HepG2 (cell line): ENCODE data around the gene PPP2R1B.

Source experiments
- EZH2 ChIP-seq: conservative IDR thresholded peaks from 2 replicates; pipeline ENCODE4 v1.6.1; 2012; ENCODE audit warnings: mild to moderate bottlenecking, low read depth, low read length, moderate library complexity
- FOXP1 ChIP-seq, 2 experiments: fragments of 450-650 bp in 1 of 2; IDR thresholded peaks; 2 replicates each; pipeline ENCODE4 v1.6.1; 2017 to 2018; ENCODE audit warnings: antibody characterized with exemption in 1 of 2
- MBD4 ChIP-seq: IDR thresholded peaks from 2 replicates; pipeline ENCODE4 v1.6.1; 2012; ENCODE audit warnings: low read length, inconsistent platforms, borderline replicate concordance
- PRMT3 ChIP-seq: sonication (generic); formaldehyde crosslinking; IDR thresholded peaks from 2 replicates; pipeline ENCODE4 v1.8.1; 2022; ENCODE audit warnings: low read depth, mild to moderate bottlenecking, moderate library complexity, missing genetic modification reagents, borderline replicate concordance
- SAP130 ChIP-seq: IDR thresholded peaks from 2 replicates; pipeline ENCODE4 v1.6.1; 2016; ENCODE audit warnings: low read depth
- SP4 ChIP-seq: sonication (generic); formaldehyde crosslinking; IDR thresholded peaks from 2 replicates; pipeline ENCODE4 v1.8.1; 2023; ENCODE audit warnings: mild to moderate bottlenecking, missing genetic modification reagents
- ZNF773 ChIP-seq: sonication (generic); formaldehyde crosslinking; IDR thresholded peaks from 2 replicates; pipeline ENCODE4 v1.4.0; 2020; ENCODE audit warnings: missing genetic modification reagents, borderline replicate concordance
- TF ChIP-seq, protein P1 (sequence below), 2 experiments: IDR thresholded peaks; 2 replicates each; pipeline ENCODE4 v1.6.1; 2011 to 2012; ENCODE audit warnings: low read length in 2 of 2, borderline replicate concordance in 1 of 2, low read depth in 1 of 2, mild to moderate bottlenecking in 1 of 2, moderate library complexity in 1 of 2

DNA sequence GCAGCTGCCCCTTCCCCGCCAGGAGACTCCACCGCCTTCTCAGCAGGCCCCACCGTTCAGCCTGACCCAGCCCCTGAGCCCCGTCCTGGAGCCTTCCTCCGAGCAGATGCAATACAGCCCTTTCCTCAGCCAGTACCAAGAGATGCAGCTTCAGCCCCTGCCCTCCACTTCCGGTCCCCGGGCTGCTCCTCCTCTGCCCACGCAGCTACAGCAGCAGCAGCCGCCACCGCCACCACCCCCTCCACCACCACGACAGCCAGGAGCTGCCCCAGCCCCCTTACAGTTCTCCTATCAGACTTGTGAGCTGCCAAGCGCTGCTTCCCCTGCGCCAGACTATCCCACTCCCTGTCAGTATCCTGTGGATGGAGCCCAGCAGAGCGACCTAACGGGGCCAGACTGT lies 42.6 kb downstream of the PPP2R1B start:
- TF ChIP-seq MBD4 (no peak), SAP130 (CRISPR knock-in tag) (no peak), EZH2 (no peak), SP4 (CRISPR knock-in tag) (no peak), FOXP1 (IDR thresholded peaks at IDR 0.05) (no peak), FOXP1 (CRISPR knock-in tag; IDR thresholded peaks at IDR 0.05) (no peak), ZNF773 (CRISPR knock-in tag) (no peak), PRMT3 (no peak)
- TF ChIP-seq, protein P1, sequence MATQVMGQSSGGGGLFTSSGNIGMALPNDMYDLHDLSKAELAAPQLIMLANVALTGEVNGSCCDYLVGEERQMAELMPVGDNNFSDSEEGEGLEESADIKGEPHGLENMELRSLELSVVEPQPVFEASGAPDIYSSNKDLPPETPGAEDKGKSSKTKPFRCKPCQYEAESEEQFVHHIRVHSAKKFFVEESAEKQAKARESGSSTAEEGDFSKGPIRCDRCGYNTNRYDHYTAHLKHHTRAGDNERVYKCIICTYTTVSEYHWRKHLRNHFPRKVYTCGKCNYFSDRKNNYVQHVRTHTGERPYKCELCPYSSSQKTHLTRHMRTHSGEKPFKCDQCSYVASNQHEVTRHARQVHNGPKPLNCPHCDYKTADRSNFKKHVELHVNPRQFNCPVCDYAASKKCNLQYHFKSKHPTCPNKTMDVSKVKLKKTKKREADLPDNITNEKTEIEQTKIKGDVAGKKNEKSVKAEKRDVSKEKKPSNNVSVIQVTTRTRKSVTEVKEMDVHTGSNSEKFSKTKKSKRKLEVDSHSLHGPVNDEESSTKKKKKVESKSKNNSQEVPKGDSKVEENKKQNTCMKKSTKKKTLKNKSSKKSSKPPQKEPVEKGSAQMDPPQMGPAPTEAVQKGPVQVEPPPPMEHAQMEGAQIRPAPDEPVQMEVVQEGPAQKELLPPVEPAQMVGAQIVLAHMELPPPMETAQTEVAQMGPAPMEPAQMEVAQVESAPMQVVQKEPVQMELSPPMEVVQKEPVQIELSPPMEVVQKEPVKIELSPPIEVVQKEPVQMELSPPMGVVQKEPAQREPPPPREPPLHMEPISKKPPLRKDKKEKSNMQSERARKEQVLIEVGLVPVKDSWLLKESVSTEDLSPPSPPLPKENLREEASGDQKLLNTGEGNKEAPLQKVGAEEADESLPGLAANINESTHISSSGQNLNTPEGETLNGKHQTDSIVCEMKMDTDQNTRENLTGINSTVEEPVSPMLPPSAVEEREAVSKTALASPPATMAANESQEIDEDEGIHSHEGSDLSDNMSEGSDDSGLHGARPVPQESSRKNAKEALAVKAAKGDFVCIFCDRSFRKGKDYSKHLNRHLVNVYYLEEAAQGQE (IDR thresholded peaks at IDR 0.05; ENCODE audit: borderline replicate concordance in 1 of 2, low read depth in 1 of 2, low read length in 2 of 2) = no peak
